Stimulated activated CD4-positive, alpha-beta T cell treated with anti-CD3 and anti-CD28 coated beads, Interleukin-2, amount 100 ng/mL, for 24 hours (primary cell): ENCODE results near the gene PDGFRB.

Source experiments
- DNase-seq, 2 donors: peaks; one replicate each; pipeline ENCODE4 v3.0.0-alpha.2; 2020

The PDGFRB gene

DNA sequence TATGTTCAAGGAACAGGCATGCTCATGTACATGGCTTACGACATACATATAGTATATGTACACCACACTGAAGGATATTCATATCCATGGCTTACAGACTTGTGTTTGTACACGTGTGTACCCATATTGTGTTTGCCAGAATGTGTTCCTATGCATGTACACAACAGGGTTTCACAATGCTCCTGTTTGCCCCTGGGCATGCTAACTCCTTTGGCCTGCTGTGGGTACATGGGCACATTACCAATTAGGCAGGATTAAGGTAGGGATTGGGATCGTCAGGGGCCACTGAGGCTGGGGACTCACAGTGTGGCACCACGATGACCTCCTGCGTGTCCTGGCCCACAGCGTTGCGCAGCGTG lies 26.2 kb downstream of the PDGFRB start:
- DNase-seq, result no peak

DNA sequence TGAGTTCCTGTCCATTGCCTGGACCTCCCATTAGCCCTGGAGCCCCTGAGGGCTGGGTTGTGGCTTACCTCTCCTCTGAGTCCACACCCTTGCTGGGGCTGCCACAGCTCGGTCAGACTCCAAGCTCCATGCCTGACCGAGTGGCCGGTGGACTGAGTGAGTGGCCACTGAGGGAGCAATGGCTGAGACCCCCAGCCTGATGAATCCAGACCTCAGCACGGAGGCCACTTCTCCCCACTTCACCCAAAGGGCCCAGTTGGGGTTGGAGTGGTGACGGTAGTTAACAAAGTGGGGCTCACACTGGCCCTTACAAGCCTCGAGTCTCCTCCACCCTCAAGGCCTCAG lies 28.8 kb downstream of the PDGFRB start:
- DNase-seq, result no peak

DNA sequence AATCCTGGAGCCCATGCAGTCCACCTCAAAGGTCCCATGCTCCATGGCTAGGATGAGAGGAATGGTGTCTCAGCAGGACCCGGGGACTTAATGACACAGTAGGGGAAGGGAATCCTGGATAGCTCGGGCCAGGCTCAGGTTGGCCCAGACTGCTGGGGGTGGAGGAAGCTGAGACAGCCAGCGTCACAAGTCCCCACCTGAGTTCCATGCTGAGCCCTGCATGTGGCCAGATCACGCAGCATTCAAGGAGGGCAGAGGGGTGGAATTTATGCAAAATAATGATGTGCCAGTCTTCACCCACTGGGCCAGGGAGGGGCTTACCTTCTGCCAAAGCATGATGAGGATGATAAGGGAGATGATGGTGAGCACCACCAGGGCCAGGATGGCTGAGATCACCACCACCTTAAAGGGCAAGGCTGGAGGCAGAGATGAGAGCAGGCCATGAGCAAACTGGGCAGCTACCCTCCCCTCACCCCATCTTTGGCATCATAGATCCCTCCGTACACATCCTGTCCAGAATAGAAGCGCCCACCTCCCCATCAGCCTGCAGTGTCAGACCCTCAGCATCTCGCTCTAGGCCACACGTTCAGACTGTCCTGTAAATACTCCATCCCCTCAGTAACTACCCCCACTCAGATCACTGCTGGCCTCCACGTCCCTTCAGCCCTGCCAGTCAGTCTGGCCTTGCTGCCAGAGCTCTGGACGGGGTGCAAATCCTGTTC lies 29.3 kb downstream of the PDGFRB start:
- no peak for DNase-seq

DNA sequence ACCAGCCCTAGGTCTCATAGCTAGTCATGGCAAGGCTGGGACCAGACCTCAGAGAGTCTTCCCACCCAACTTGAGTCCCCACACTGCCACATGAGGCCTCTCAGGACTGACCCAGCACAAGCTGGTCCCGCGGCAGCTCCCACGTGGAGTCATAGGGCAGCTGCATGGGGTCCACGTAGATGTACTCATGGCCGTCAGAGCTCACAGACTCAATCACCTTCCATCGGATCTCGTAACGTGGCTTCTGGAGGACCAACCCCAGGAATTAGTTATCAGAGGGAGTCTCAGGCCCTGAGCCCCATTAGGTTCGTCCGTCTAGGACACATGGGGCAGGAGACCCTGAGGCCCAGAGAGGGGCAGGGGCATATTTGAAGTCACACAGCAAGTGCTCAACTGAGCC lies 30.3 kb downstream of the PDGFRB start:
- no peak for DNase-seq

DNA sequence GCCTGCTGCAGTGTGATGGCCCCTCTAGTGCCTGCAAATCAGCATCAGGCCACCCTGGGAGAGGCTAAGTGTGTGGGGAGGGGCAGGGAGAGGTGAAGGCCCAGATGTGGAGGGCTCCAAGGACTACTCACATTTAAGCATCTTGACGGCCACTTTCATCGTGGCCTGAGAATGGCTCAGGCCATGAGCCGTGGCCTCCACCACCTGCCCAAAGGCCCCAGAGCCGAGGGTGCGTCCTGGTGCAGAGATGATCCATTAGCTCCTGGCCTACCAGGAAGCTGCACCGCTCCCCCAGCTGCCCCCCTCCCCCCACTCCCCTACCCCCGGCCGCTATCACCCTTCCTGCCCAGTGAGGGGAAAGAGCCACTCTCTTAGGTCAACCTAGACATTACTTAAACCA lies 31.0 kb downstream of the PDGFRB start:
- no peak for DNase-seq

DNA sequence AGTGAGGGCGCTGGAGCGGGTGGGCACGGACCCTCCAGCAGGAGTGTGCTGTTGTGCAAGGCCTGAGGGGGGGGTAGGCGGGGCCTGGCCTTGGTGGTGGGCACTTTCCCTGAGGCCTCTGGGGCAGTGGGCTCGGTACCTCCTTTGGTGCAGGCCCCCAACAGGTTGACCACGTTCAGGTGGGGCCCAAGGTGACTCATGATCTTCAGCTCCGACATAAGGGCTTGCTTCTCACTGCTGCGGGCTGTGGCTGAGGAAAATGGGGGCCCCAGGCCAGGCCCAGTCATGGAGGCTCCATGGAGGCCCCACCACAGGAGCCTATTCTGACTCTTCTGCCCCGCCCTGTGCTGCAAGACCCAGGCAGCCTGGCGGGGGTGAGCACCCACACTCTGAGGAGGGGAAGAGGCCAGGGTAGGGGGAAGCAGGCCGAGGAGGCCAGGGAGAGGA lies 31.5 kb downstream of the PDGFRB start:
- no peak for DNase-seq

DNA sequence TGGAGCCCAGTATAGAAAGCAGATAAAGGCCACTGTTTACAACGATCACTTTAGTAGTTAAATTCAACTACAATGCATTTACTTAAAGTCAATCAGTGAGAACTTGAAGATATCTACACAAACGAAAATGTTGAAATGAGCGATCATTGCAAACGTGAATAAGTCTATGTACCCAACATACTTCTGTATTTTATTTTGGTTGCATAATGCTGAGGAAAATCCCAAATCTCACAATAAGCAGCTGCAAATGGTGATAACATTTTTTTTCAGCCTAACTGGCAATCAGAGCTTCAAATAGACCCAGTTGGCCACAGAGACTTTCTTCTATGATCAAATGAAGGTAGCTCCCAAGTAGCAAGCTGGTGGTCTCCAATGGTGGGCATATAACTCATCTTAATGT lies 32.1 kb downstream of the PDGFRB start:
- no peak for DNase-seq

DNA sequence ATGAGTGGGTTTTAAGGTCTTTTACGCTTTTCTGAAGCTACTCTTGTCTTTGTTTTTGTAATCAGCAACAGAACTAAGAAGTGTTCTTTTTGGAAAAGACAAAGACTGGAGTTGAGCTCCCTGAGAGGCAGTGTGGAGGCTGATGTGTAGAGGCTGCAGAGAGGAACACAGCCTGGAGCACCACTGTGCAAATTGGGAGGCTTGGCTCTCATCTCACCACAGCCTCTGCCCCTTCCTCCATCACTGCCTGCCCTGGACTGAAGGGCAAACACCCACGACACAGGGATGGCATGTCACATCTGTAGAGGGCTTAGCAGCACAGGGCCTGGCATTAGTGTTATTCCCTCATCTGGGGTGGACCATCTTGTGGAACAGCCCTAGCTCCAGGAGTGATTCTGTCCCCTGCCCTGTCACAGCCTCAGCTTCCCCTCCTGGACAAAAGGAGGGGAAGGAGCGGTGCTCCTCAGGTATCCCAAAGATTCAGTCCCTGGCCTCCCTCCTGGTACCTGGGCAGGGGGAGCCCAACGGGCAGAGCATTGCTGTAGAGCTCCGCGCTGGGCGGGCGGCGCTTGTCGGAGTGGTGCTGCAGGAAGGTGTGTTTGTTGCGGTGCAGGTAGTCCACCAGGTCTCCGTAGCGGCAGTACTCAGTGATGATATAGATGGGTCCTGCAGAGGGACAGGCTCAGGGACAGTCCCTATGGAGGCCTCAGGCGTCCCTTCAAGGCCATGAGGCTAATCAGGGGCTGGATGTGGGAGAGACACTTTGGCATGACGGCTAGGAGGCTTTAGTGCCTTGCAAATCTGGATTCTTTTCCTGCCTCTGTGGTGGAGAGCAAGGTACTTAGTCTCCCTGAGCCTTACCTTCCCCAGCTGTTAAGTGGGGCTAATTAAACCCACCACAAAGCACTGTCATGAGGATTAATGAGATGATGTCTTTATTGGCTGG lies 32.8 kb downstream of the PDGFRB start:
- no peak for DNase-seq

DNA sequence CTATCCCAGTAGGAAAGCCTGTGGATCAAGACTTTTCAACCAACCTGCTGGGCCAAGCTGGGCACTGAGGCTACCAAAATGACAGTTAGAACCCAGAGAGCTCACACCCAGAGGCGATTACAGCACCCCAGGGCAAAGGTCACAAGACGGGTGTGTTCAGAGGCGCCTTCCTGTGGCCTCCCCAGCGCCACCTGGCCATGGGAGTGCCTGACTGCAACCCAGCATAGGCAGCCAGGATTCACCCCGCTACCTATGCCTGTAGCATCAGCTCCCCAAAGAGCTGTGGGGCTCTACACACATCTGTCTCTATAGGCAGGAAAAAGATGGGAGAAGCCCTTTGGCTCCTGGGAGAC lies 33.5 kb downstream of the PDGFRB start:
- DNase-seq, result peak in 1 of 2 donors; percentile 15

DNA sequence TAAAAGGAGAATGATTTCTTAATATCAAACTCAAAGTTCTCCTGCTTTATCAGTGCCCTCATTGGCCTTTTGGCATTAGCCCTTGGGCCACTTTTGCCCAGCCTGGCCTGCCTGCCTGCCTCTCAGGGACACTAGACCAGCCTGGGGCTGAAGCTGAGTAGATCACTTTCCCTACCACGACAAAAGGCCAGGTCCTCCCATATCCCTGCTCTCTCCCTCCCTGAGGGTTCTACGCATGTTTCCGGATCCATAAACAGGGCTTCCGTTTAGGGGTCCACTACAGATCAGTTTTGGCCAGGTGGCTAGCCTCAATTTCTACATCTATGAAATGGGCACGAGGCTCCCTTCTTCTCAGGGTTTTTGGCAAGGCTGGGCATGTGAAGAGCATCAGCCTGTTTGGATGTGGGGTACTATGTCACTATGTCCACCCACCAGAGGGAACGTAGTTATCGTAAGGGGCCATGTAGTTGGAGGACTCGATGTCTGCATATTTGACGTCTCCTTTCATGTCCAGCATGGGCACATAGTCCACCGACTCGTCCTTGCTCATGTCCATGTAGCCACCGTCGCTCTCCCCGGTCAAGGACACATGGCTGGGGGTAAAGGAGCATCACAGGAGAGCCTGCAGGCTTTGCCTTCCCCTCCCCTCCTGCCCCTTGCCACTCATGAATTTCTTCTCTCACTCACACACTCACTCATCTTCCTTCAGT lies 34.0 kb downstream of the PDGFRB start:
- DNase-seq, result no peak

DNA sequence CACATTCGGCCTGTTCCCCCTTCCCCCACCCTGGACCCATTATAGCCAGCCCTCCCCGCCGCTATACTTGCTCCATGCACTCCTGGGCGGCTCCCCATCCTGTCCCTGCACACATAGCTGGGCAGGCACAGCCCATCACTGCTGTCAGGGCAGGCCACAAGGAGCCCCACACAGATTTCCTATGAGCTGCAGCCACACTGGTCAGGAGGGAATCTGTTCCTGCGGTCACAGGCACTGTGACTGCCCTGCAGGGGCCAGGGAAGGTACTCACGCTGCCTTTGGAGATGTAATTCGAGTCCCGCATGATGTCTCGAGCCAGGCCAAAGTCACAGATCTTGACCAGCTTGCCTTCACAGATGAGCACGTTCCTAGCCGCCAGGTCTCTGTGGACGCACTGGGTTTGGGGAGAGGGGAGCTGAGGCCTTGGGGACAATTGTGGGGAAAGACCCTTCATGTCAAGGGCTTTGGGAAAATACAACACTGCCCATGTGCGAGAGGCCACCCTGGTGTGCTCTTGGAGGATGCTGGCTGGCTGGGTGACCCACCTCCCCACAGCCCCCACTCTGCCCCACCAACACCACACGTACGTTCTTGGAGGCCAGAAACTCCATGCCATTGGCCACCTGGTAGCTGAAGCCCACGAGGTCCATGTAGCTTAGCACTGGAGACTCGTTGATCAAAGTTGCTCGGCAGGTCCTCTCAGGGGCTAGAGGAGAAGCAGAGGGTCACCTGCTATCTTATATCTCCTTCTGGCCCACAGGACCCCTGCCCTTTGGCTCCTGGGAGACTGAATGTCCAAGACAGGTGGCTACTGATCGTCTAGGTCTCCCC lies 34.8 kb downstream of the PDGFRB start:
- DNase-seq, result no peak

DNA sequence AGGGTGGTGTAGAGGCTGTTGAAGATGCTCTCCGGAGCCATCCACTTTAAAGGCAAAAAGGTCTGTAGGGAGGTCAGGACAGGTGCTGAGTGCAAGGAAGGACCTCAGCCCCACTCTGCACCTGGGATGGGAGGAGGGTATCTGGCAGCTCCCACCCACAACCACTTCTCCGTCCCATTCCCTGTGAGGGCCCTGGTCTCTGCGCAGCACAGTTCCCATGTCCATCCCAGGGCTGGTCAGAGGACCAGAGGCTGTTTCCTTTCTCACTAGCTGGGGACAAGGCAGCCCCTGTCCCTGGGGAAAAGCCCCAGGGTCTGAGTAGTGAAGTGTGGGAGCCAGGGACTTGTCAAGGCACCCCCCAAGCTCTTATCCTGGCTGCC lies 35.6 kb downstream of the PDGFRB start:
- no peak for DNase-seq

DNA sequence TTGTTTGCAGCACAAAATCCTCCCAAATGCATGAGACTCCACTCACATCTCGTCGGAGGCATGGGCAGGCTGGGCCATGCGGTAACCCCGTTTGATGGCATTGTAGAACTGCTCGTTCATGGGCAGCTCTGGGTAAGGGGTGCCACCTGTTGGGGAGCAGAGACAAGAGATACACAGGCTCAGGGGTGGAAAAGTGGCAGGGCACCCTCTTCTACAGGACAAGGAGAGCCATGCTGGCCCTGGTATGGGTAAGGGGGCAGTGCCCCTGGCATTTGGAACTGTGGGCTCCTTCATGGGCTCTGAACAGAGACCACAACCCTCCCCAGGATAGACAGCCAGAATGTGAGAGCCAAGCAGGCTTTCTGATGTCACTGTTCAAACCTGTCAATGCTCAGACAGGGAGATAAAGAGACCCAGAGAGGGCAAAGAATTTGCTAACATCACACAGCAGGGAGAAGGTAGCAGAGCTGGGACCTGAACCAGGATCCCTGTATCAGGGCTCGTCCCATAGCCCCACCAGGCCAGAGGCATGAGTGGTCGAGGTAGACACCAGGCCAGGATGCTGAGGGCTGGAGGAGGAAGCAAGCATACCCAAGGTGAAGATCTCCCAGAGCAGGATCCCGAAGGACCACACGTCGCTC lies 36.1 kb downstream of the PDGFRB start:
- no peak for DNase-seq

DNA sequence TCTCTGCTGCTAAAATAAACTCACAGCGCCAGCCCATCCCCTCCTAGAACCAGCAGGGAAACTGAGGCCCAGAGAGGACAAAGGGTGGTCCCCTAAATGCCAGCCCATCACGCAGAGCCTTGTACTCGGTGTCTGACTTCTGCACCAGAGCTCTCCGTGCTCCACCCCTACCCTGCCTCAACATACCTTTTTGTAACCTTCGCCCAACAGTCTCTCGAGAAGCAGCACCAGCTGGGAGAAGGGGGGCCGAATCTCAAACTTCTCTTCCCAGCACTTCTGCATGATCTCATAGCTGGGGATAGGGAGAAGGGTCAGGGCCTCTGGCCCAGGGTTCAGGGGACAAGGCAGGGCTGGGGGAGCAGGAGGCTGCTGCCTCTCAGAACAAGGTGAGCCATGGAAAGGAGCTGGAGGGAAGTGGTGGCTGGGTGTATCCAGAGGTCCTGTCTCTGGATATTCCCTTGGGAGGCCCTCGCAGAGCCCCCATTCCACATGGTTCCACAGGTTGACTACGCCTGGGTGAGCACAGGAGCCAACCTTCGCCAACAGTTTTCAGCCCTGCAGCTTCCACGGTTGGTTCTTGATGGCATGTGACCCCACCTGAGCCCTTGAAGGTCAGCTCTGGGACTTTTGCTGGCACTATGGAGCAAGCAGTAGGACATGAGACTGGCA lies 37.0 kb downstream of the PDGFRB start:
- no peak for DNase-seq

DNA sequence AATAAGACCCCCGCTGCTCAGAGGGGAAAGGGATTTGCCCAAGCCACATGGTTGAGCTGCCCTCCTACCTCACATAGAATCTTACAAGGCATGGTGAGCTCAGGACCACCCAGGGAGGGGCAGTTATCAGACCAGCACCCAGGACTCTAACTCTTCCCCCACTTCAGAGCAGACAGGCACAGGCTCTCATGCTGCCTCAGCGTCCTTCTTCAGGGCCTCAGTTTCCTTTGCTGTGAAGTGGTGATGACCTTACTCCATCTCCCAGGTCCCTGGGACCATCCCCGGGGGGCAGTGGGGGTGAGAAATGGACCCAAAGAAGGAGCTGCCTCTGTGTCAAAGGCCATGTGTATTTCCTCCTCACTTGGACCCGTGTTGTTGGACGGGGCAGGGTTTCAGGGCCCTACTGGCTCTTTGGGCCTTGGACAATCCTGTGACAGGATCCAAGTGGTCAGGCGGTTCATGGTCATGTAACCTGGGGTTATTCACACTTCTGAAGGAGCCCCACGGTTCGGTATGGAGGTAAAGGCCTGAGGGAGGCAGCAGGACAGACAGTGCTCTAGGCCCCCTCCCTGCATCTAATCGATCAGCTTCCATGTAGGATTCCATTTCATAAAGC lies 37.6 kb downstream of the PDGFRB start:
- no peak for DNase-seq

DNA sequence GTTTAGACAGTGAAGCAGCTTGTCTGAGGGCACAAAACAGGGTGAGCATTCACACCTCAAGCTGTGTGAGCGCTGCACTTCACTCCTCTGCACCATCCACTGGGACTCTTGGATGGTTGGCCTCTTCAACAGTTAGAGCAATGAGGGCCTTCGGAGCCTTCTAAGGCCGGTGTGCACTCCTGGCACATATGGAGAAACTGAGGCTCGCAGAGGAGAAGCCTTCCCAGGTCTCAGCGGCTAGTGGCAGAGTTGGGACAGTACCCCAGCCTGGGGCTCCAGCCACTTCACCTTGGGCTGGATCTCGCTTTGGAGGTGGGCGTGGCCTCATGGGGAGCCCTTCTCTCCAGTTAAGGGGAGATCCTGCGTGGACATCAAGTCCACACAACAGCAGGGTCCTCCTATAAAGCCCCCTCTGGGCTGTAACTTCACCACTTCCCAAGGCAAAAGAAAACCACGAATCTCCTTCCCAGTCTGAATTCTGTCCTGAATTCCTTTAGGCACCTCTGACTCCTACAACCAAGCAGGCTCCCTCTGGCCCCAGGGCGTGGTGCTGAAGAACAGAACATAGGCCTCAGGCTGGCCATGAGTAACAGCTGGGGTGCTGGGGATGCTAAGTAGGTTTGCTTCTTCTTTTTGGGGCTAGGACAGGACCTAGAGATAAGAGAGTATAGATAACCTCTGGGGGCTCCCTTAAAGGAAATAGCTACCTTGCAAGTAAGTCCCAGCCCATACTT lies 38.8 kb downstream of the PDGFRB start:
- DNase-seq, result no peak

DNA sequence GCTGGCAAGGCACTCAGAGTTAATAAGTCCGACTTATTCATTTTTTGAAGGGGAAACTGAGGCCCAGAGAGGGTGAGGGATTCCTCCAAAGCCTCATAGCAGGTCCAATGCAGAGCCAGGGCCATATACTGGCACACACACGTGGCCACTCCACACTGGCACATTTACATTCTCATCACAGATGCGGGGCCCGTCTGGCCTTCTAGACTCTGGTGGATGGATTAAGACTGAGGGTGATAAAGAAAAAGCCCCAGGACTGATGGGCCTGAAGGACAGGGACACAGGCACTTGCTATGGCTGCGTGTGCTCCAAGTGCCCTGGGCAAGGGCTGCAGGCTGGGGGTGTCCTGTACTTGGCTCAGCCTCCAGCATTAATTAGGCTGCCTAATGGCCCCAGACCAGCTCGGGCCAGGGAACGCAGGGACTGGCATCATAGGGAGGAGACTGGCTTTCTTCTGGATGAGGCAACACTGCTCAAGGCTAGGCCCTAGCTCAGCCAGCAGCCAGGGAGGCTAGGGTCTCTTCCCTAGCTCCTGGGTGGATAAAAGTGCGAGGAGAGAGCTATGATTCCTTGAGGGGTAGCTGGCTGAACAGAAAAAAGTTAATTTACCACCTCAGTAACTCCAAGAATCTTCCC lies 40.8 kb downstream of the PDGFRB start:
- no peak for DNase-seq

DNA sequence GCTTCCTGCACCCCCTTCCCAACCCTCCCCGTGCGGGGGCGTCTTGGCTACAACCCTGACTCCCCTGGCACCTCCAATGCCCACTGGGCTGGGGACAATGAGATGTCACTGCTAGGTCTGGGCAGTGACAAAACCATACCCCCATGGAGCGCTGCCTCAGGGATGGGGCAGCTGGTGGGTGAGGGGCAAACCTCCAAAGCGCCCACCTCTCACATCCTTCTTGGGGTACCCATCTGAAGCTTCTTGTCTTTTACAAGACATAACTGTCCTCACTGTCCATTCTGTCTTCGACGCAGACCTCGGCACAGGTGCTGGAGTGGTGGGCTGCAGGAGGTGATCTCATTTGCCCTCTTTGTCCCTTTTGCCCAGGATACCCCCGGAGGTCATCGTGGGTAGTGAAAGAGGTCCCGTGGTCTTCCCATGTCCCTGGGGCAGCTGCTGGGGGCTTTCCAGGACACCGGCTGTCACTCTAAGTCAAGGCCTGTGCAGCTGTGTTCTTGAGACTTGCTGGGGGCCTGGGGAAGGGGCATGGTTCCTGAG lies 41.5 kb downstream of the PDGFRB start:
- DNase-seq, result no peak

DNA sequence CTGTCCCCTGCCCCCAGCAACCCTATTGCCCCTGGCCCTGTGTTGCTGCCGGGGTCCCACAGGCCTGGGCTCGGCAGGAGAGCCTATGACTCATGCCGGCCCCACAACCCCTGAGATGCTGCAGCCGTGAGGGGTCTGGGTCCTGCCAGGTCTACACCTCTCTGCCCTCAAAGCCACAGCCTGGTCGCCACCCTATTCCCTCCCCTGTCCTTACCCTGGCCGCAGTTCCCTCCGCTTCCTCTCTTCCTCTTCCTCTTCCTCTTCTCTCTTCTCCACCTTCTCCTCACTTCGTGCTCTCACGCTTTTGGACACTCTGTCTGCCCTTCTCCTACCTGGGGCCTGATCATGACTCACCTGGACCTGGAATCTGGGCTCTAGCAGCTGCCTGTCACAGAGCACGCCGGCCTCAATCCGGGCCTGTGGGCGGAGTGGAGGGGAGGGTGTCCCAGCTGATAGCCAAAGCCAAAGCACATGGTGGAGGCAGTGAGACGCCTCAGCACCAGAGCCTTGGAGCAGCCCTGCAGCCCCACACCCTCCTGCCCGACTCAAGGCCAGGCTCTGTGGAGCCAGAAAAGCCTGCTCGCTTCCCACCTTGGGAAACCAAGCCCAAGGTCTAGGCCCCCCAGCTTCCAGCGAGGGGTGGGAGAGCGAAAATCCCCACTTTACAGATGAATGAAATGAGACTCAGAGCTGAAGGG lies 42.4 kb downstream of the PDGFRB start:
- DNase-seq, result peak in 1 of 2 donors; percentile 8
